Activated naive CD8-positive, alpha-beta T cell (primary cell): ENCODE measurements around the gene TAPBPL.
"Not testable (repeated sequence)": the region's sequence is repeated elsewhere in the genome, so short reads cannot be mapped to it uniquely, and the experiment has no call there.

ENCODE experiments used
- H3K27ac Mint-ChIP-seq: one replicate; pipeline ENCODE4 v1.8.0; 2021; ENCODE audit warnings: mixed read lengths
- H3K27me3 Mint-ChIP-seq: one replicate; pipeline ENCODE4 v1.8.0; 2021; ENCODE audit warnings: mixed read lengths
- H3K36me3 Mint-ChIP-seq: one replicate; pipeline ENCODE4 v1.8.0; 2021; ENCODE audit warnings: mixed read lengths
- H3K4me1 Mint-ChIP-seq: one replicate; pipeline ENCODE4 v1.8.0; 2021; ENCODE audit warnings: low read depth, mixed read lengths
- H3K4me3 Mint-ChIP-seq: one replicate; pipeline ENCODE4 v1.8.0; 2021; ENCODE audit warnings: mild to moderate bottlenecking, mixed read lengths
- H3K9me3 Mint-ChIP-seq: one replicate; pipeline ENCODE4 v1.8.0; 2021; ENCODE audit warnings: low read depth, mixed read lengths

The TAPBPL gene

GRCh38 chr12:6451348-6452244, at the start of gene TAPBPL:
Gene TAPBPL (plus strand): TSS chr12:6452042. CDS start chr12:6452249, 207 bp downstream.
- Mint-ChIP-seq H3K27me3 (no peaks in the 10 kb centered on the region), H3K36me3 (peaks cover 25% of the 10 kb centered on the region), H3K9me3 (no peaks in the 10 kb centered on the region), H3K4me3 (peak within 1 kb of the TSS; percentile 99), H3K27ac (peak within 1 kb of the TSS; percentile 99), H3K4me1 (peaks cover 78% of the 10 kb centered on the region)

- no peaks in the 10 kb centered on the region for H3K4me1 Mint-ChIP-seq
- no peaks in the 10 kb centered on the region for H3K36me3 Mint-ChIP-seq
- no peak overlapping the region for H3K4me3 Mint-ChIP-seq
- no peaks in the 10 kb centered on the region for H3K27me3 Mint-ChIP-seq
- H3K27ac Mint-ChIP-seq: no peak overlapping the region
- peaks cover 4% of the 10 kb centered on the region for H3K9me3 Mint-ChIP-seq
Measured at GRCh38 chr12:6404390-6404789, 47.5 kb upstream of the TAPBPL start.

- peaks cover 5% of the 10 kb centered on the region for H3K9me3 Mint-ChIP-seq
- no peak overlapping the region for H3K27ac Mint-ChIP-seq
- no peaks in the 10 kb centered on the region for H3K4me1 Mint-ChIP-seq
- no peaks in the 10 kb centered on the region for H3K36me3 Mint-ChIP-seq
- H3K4me3 Mint-ChIP-seq: no peak overlapping the region
- H3K27me3 Mint-ChIP-seq: no peaks in the 10 kb centered on the region
Measured at GRCh38 chr12:6405963-6406362, 45.9 kb upstream of the TAPBPL start.

- Mint-ChIP-seq H3K9me3 (peaks cover 5% of the 10 kb centered on the region), H3K27me3 (no peaks in the 10 kb centered on the region), H3K4me3 (no peak overlapping the region), H3K27ac (no peak overlapping the region), H3K36me3 (no peaks in the 10 kb centered on the region), H3K4me1 (no peaks in the 10 kb centered on the region)
Measured at GRCh38 chr12:6407236-6407954, 44.4 kb upstream of the TAPBPL start.

- Mint-ChIP-seq H3K9me3 (no peaks in the 10 kb centered on the region), H3K27me3 (no peaks in the 10 kb centered on the region), H3K27ac (no peak overlapping the region), H3K36me3 (no peaks in the 10 kb centered on the region), H3K4me3 (no peak overlapping the region), H3K4me1 (peaks cover 2% of the 10 kb centered on the region)
Measured at GRCh38 chr12:6416596-6416995, 35.2 kb upstream of the TAPBPL start.

- Mint-ChIP-seq H3K4me3 (no peak overlapping the region), H3K36me3 (peaks cover 2% of the 10 kb centered on the region), H3K27ac (no peak overlapping the region), H3K9me3 (no peaks in the 10 kb centered on the region), H3K27me3 (no peaks in the 10 kb centered on the region), H3K4me1 (peaks cover 8% of the 10 kb centered on the region)
Measured at GRCh38 chr12:6418796-6419195, 33.0 kb upstream of the TAPBPL start.

GRCh38 chr12:6420364-6420763, 31.5 kb upstream of the TAPBPL start:
- Mint-ChIP-seq H3K4me1 (peaks cover 19% of the 10 kb centered on the region), H3K4me3 (no peak overlapping the region), H3K27me3 (no peaks in the 10 kb centered on the region), H3K36me3 (peaks cover 2% of the 10 kb centered on the region), H3K9me3 (no peaks in the 10 kb centered on the region), H3K27ac (no peak overlapping the region)

- peak overlapping the region; percentile 35 for H3K4me3 Mint-ChIP-seq
- H3K27me3 Mint-ChIP-seq: no peaks in the 10 kb centered on the region
- H3K27ac Mint-ChIP-seq: peak overlapping the region; percentile 81
- H3K36me3 Mint-ChIP-seq: peaks cover 2% of the 10 kb centered on the region
- H3K4me1 Mint-ChIP-seq: peaks cover 46% of the 10 kb centered on the region
- H3K9me3 Mint-ChIP-seq: no peaks in the 10 kb centered on the region
Measured at GRCh38 chr12:6423267-6424007, 28.4 kb upstream of the TAPBPL start.

- Mint-ChIP-seq H3K4me1 (peaks cover 49% of the 10 kb centered on the region), H3K27ac (peak overlapping the region; percentile 81), H3K36me3 (peaks cover 2% of the 10 kb centered on the region), H3K9me3 (no peaks in the 10 kb centered on the region), H3K27me3 (no peaks in the 10 kb centered on the region), H3K4me3 (peak overlapping the region; percentile 35)
Measured at GRCh38 chr12:6424008-6424347, 27.9 kb upstream of the TAPBPL start.

GRCh38 chr12:6424866-6425265, 27.0 kb upstream of the TAPBPL start:
- Mint-ChIP-seq H3K9me3 (no peaks in the 10 kb centered on the region), H3K27ac (peak overlapping the region; percentile 85), H3K4me1 (peaks cover 53% of the 10 kb centered on the region), H3K4me3 (peak overlapping the region; percentile 5), H3K36me3 (peaks cover 2% of the 10 kb centered on the region), H3K27me3 (no peaks in the 10 kb centered on the region)

GRCh38 chr12:6425590-6426531, 26.0 kb upstream of the TAPBPL start:
- Mint-ChIP-seq H3K36me3 (peaks cover 2% of the 10 kb centered on the region), H3K9me3 (no peaks in the 10 kb centered on the region)

GRCh38 chr12:6426882-6427671, 24.8 kb upstream of the TAPBPL start:
- no peaks in the 10 kb centered on the region for H3K27me3 Mint-ChIP-seq
- peaks cover 71% of the 10 kb centered on the region for H3K4me1 Mint-ChIP-seq
- peak overlapping the region; percentile 84 for H3K4me3 Mint-ChIP-seq
- peak overlapping the region; percentile 99 for H3K27ac Mint-ChIP-seq
- H3K36me3 Mint-ChIP-seq: peaks cover 2% of the 10 kb centered on the region
- no peaks in the 10 kb centered on the region for H3K9me3 Mint-ChIP-seq

More at GRCh38 chr12:6425590-6426531, 26.0 kb upstream of the TAPBPL start:
- peak overlapping the region; percentile 99 for H3K27ac Mint-ChIP-seq
- no peaks in the 10 kb centered on the region for H3K27me3 Mint-ChIP-seq
- peak overlapping the region; percentile 84 for H3K4me3 Mint-ChIP-seq
- H3K4me1 Mint-ChIP-seq: peaks cover 63% of the 10 kb centered on the region

- Mint-ChIP-seq H3K4me1 (peaks cover 75% of the 10 kb centered on the region), H3K27ac (peak overlapping the region; percentile 99), H3K4me3 (peak overlapping the region; percentile 84)
- not testable (repeated sequence) for H3K9me3 Mint-ChIP-seq, H3K27me3 Mint-ChIP-seq, H3K36me3 Mint-ChIP-seq
Measured at GRCh38 chr12:6427796-6428195, 24.0 kb upstream of the TAPBPL start.
